Measurements from ENCODE around the gene GOLIM4.

Gene GOLIM4

DNA sequence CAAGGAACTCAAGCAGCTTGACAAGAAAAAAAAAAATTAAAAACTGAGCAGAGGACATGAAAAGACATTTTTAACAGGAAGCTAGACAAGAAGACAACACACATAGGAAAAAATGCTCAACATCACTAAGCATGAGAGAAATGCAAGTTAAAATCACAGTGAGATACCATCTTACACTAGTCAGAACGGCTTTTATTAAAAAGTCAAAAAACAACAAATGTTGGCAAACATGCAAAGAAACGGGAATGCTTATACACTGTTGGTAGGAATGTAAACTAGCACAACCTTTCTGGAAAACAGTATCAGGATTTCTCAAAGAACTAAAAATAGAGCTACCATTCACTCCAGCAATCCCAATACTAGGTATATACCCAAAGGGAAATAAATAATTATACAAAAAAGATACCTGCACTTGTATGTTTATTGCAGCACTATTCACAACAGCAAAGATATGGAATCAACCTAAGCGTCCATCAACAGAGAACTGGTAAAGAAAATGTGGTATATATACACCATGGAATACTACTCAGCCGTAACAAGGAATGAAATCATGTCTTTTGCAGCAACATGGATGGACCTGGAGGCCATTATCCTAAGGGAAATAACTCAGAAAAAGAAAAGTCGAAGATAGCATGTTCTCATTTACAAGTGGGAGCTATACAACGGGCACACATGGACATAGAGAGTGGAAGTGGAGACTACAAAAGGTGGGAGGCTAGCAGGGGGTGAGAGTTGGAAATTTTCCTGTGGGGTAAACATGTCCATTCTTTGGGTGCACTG is 5.2 kb downstream of the GOLIM4 start:
- Histone ChIP-seq H3K4me3 (no peak overlapping the region), H3K27ac (no peak overlapping the region)
- no peak for DNase-seq (ENCODE audit: low spot score)
- TF ChIP-seq CTCF (IDR thresholded peaks at IDR 0.05) = no peak

DNA sequence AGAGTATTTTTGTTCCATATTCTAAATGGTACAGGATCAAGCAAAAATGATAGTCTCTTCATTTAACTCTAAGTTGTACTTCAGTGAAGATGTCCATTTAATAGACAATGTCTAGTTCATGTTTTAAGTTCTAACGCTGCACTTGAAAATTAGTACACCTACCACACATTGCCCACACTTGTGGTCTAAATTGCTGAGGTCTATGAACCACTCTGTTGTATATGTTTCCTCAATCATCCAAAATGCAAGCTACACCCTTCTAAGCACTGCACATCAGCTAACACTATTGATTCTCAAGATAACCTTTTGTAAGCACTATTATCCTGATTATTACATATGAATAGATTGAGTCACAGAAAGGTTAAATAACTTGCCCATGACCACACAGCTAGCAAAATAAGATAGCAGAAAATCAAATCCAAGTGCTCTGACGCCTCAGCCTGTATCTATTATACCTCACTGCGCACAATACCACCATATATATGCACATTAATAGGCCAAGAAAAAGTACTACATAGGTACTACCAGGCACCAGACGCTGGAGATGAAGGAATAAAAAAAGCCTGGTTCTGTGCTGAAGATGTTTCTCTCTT is 6.4 kb downstream of the GOLIM4 start:
- no peak overlapping the region for H3K4me3 ChIP-seq
- no peak for DNase-seq (ENCODE audit: low spot score)
- TF ChIP-seq CTCF (IDR thresholded peaks at IDR 0.05) = no peak
- H3K27ac ChIP-seq = no peak overlapping the region

GRCh38 chr3:168088106-168088720 is 7.5 kb downstream of the GOLIM4 start:
- no peak for DNase-seq (ENCODE audit: low spot score)
- no peak for TF ChIP-seq CTCF (IDR thresholded peaks at IDR 0.05)
- H3K27ac ChIP-seq = no peak overlapping the region
- H3K4me3 ChIP-seq = no peak overlapping the region

- no peak for DNase-seq (ENCODE audit: low spot score)
- no peak overlapping the region for H3K27ac ChIP-seq
- no peak overlapping the region for H3K4me3 ChIP-seq
- no peak for TF ChIP-seq CTCF (IDR thresholded peaks at IDR 0.05)
Measured at GRCh38 chr3:168087539-168087938, 8.2 kb downstream of the GOLIM4 start.

- DNase-seq (ENCODE audit: low spot score) = no peak
- no peak for TF ChIP-seq CTCF (IDR thresholded peaks at IDR 0.05)
Measured at GRCh38 chr3:168086541-168087260, 9.0 kb downstream of the GOLIM4 start.

DNA sequence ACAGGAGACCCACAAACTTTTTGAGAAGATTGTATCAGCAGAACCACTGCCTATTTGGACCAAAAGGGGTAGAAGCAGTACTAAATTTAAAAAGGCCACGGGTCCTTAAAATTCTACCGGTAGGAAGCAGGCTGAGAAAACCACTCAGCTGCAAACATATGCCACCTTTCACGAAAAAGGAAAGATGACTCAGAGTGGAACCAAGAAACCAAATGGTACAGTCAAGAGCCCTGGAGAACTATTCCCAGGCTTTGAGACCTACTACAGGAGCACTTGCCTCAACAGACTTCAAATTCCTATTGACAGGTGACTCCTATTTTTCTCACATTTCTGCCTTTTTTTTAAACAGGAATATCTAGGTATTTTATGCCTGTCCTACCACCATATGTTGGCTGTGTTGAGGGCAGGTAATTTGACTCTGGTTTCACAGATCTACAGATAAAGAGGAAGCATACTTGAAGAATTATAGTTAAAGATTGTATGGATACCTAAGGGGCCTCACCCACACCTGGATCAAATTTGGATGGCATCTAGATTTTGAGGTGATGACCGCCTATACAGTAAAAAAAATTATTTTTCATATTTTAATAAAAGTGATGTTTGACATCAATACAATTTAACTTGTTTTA is 10.1 kb downstream of the GOLIM4 start:
- H3K4me3 ChIP-seq = no peak overlapping the region
- TF ChIP-seq CTCF (IDR thresholded peaks at IDR 0.05) = no peak
- no peak for DNase-seq (ENCODE audit: low spot score)
- H3K27ac ChIP-seq = no peak overlapping the region

More at GRCh38 chr3:168086541-168087260, 9.0 kb downstream of the GOLIM4 start:
- no peak overlapping the region for H3K27ac ChIP-seq
- H3K4me3 ChIP-seq = no peak overlapping the region

Data from coronary artery (tissue), 2 donors.